ENCODE measurements around the gene ADAM12.

DNA sequence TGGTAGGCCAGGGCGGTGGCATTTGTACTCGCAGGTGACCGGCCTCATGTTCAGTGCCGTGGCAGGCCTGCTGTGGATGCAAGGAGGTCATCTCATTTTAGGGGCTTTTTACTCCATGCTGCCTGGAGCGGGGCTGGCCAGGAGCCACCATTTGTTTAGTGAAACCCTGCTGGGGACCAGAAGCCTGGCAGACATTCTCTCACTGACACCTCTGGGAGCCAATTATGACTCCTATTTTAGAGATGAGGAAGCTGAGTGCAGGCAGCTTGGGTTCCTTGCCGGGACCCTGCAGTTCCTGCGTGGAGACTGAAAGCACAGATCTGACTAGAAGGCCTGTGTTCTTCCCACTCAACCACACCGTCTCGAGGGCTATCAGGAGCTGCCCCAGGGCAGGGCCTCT, 305.3 kb downstream of the ADAM12 start:
- no peak for TF ChIP-seq SNAI2 (CRISPR knock-in tag; IDR thresholded peaks at IDR 0.05)
- no peak for TF ChIP-seq ZFP3 (CRISPR knock-in tag; IDR thresholded peaks at IDR 0.05)
- TF ChIP-seq, protein P1, sequence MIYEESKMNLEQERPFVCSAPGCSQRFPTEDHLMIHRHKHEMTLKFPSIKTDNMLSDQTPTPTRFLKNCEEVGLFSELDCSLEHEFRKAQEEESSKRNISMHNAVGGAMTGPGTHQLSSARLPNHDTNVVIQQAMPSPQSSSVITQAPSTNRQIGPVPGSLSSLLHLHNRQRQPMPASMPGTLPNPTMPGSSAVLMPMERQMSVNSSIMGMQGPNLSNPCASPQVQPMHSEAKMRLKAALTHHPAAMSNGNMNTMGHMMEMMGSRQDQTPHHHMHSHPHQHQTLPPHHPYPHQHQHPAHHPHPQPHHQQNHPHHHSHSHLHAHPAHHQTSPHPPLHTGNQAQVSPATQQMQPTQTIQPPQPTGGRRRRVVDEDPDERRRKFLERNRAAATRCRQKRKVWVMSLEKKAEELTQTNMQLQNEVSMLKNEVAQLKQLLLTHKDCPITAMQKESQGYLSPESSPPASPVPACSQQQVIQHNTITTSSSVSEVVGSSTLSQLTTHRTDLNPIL (CRISPR knock-in tag; IDR thresholded peaks at IDR 0.05; ENCODE audit: low read depth), result no peak
- no peak for TF ChIP-seq ZFP30 (CRISPR knock-in tag; IDR thresholded peaks at IDR 0.05)
- TF ChIP-seq, protein P2, sequence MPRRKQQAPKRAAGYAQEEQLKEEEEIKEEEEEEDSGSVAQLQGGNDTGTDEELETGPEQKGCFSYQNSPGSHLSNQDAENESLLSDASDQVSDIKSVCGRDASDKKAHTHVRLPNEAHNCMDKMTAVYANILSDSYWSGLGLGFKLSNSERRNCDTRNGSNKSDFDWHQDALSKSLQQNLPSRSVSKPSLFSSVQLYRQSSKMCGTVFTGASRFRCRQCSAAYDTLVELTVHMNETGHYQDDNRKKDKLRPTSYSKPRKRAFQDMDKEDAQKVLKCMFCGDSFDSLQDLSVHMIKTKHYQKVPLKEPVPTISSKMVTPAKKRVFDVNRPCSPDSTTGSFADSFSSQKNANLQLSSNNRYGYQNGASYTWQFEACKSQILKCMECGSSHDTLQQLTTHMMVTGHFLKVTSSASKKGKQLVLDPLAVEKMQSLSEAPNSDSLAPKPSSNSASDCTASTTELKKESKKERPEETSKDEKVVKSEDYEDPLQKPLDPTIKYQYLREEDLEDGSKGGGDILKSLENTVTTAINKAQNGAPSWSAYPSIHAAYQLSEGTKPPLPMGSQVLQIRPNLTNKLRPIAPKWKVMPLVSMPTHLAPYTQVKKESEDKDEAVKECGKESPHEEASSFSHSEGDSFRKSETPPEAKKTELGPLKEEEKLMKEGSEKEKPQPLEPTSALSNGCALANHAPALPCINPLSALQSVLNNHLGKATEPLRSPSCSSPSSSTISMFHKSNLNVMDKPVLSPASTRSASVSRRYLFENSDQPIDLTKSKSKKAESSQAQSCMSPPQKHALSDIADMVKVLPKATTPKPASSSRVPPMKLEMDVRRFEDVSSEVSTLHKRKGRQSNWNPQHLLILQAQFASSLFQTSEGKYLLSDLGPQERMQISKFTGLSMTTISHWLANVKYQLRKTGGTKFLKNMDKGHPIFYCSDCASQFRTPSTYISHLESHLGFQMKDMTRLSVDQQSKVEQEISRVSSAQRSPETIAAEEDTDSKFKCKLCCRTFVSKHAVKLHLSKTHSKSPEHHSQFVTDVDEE (CRISPR knock-in tag; IDR thresholded peaks at IDR 0.05), result no peak
- no peak for TF ChIP-seq GLIS3 (CRISPR knock-in tag; IDR thresholded peaks at IDR 0.05)
- TF ChIP-seq, protein P3, sequence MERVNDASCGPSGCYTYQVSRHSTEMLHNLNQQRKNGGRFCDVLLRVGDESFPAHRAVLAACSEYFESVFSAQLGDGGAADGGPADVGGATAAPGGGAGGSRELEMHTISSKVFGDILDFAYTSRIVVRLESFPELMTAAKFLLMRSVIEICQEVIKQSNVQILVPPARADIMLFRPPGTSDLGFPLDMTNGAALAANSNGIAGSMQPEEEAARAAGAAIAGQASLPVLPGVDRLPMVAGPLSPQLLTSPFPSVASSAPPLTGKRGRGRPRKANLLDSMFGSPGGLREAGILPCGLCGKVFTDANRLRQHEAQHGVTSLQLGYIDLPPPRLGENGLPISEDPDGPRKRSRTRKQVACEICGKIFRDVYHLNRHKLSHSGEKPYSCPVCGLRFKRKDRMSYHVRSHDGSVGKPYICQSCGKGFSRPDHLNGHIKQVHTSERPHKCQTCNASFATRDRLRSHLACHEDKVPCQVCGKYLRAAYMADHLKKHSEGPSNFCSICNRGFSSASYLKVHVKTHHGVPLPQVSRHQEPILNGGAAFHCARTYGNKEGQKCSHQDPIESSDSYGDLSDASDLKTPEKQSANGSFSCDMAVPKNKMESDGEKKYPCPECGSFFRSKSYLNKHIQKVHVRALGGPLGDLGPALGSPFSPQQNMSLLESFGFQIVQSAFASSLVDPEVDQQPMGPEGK (CRISPR knock-in tag; IDR thresholded peaks at IDR 0.05; ENCODE audit: borderline replicate concordance), result no peak
- no peak for TF ChIP-seq TCF4 (CRISPR knock-in tag; IDR thresholded peaks at IDR 0.05; ENCODE audit: borderline replicate concordance)
